GM13977 (cell line): ENCODE data around the gene NDUFA12.

Experiments
- DNase-seq: peaks from one replicate; pipeline ENCODE4 v3.0.0; 2012; ENCODE audit warnings: low spot score
- CTCF ChIP-seq: IDR thresholded peaks from 2 replicates; pipeline ENCODE4 v1.5.1; 2012; ENCODE audit warnings: mild to moderate bottlenecking, control low read depth; ENCODE audit not compliant: insufficient read depth; ENCODE audit errors: extremely low read depth, missing control alignments
- in situ Hi-C: fragments of 300-500 bp; cut with MboI; formaldehyde crosslinking; loops from one replicate; pipeline ENCODE4 v1.12.0; 2022; ENCODE audit warnings: low sequenced_read_pairs, low pct_unique_long_range_greater_than_20kb, mixed read lengths, inconsistent platforms; ENCODE audit not compliant: unreplicated experiment

The NDUFA12 gene

GRCh38 chr12:94983321-94983720, 20.2 kb downstream of the NDUFA12 start:
- no peak for DNase-seq
- in situ Hi-C loops: no loop called here
- no peak for TF ChIP-seq CTCF

- no peak for DNase-seq
- no peak for TF ChIP-seq CTCF
- in situ Hi-C loops: no loop called here
These were observed 21.0 kb downstream of the NDUFA12 start for GRCh38 chr12:94982456-94982855.

GRCh38 chr12:94980577-94980976, 22.9 kb downstream of the NDUFA12 start:
- TF ChIP-seq CTCF: peak; percentile 25
- in situ Hi-C loops: no loop called here
- DNase-seq: no peak

GRCh38 chr12:94979941-94980340, 23.6 kb downstream of the NDUFA12 start:
- in situ Hi-C loops: no loop called here
- TF ChIP-seq CTCF: no peak
- no peak for DNase-seq

GRCh38 chr12:94977766-94978468, 25.6 kb downstream of the NDUFA12 start:
- TF ChIP-seq CTCF: no peak
- no peak for DNase-seq
- in situ Hi-C loops: no loop called here

GRCh38 chr12:94973221-94973620, 30.3 kb downstream of the NDUFA12 start:
- no peak for TF ChIP-seq CTCF
- DNase-seq: no peak
- in situ Hi-C loops: no loop called here
